Peyer's patch (tissue), 4 donors: ENCODE measurements around the gene ST8SIA5.

Experiments
- POLR2A ChIP-seq, 2 donors: fragments of 450-650 bp; IDR thresholded peaks; one replicate each; pipeline ENCODE4 v1.5.1; 2017; ENCODE audit warnings: antibody characterized with exemption in 2 of 2, mild to moderate bottlenecking in 2 of 2, moderate library complexity in 2 of 2
- TF ChIP-seq, protein P1 (sequence below), 6 experiments: fragments of 450-650 bp in 4 of 6; fragments of 200-600 bp in 2 of 6; sonication (generic) in 1 of 6; IDR thresholded peaks; one replicate each; pipeline ENCODE4 v1.5.1; 2017 to 2019; ENCODE audit warnings: antibody characterized with exemption in 6 of 6, mild to moderate bottlenecking in 3 of 6, moderate library complexity in 1 of 6

DNA sequence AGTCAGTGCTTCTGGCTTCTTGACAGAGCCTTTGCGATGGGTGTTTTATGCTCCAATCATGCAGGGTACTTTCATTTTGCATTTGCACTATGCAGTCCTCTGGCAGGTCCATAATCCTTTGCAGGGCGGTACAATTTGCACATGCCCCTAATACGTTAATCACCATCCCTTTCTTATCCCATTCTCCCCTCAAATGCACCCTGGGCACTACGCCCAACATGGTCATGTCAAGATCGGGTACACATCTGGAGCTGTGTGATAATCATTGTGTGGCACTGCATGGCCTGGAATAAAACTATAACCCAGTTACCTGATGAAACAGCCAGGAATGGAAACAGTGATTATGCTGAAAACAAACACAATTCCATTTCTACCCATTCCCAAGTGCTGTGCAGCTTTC is 127.5 kb downstream of the ST8SIA5 start:
- TF ChIP-seq, protein P1, sequence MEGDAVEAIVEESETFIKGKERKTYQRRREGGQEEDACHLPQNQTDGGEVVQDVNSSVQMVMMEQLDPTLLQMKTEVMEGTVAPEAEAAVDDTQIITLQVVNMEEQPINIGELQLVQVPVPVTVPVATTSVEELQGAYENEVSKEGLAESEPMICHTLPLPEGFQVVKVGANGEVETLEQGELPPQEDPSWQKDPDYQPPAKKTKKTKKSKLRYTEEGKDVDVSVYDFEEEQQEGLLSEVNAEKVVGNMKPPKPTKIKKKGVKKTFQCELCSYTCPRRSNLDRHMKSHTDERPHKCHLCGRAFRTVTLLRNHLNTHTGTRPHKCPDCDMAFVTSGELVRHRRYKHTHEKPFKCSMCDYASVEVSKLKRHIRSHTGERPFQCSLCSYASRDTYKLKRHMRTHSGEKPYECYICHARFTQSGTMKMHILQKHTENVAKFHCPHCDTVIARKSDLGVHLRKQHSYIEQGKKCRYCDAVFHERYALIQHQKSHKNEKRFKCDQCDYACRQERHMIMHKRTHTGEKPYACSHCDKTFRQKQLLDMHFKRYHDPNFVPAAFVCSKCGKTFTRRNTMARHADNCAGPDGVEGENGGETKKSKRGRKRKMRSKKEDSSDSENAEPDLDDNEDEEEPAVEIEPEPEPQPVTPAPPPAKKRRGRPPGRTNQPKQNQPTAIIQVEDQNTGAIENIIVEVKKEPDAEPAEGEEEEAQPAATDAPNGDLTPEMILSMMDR (IDR thresholded peaks at IDR 0.05) = no peak
- no peak for TF ChIP-seq POLR2A (IDR thresholded peaks at IDR 0.05)
